SK-N-SH treated with all-trans-retinoic acid at 6 μM for 48 hours (cell line): ENCODE data around the gene DNAJB12.

Experiments
- CREB5 ChIP-seq: fragments of 250-450 bp; sonication (Bioruptor Pico); IDR thresholded peaks from 2 replicates; pipeline ENCODE4 v1.5.1; 2020; ENCODE audit warnings: low read depth, mild to moderate bottlenecking, moderate library complexity
- SNAI2 ChIP-seq: fragments of 250-450 bp; sonication (Bioruptor Pico); IDR thresholded peaks from 2 replicates; pipeline ENCODE4 v1.5.0; 2020; ENCODE audit warnings: mild to moderate bottlenecking, moderate library complexity
- ZNF565 ChIP-seq: fragments of 450-650 bp; formaldehyde crosslinking; conservative IDR thresholded peaks from 2 replicates; pipeline ENCODE4 v1.5.0; 2020; ENCODE audit warnings: low read depth, mild to moderate bottlenecking, moderate library complexity
- ZNF8 ChIP-seq: fragments of 450-650 bp; formaldehyde crosslinking; IDR thresholded peaks from 2 replicates; pipeline ENCODE4 v1.5.0; 2020; ENCODE audit warnings: mild to moderate bottlenecking, moderate library complexity

GRCh38 chr10:72321248-72322029, 33.3 kb downstream of the DNAJB12 start:
- TF ChIP-seq SNAI2 = no peak
- TF ChIP-seq ZNF565 (CRISPR knock-in tag) = no peak
- no peak for TF ChIP-seq ZNF8
- no peak for TF ChIP-seq CREB5 (CRISPR knock-in tag)
